Stimulated activated CD4-positive, alpha-beta T cell treated with anti-CD3 and anti-CD28 coated beads, Interleukin-4, amount 100 ng/mL, for 24 hours (primary cell): ENCODE measurements around the gene PARD3B.
A peak's percentile ranks its signal among the peaks of the same experiment; 100 is the strongest.

Experiments
- DNase-seq: peaks from one replicate; pipeline ENCODE4 v3.0.0-alpha.2; 2020

The PARD3B gene

GRCh38 chr2:204544961-204545860 is at the start of gene PARD3B:
Gene PARD3B, plus strand, starts transcription at chr2:204545475. Its CDS starts 525 bp downstream, at chr2:204546000.
- peak; percentile 12 for DNase-seq

- DNase-seq = no peak
Observed at GRCh38 chr2:204496779-204497178, 48.5 kb upstream of the PARD3B start.

GRCh38 chr2:204497855-204498254 is 47.4 kb upstream of the PARD3B start:
- no peak for DNase-seq

DNA sequence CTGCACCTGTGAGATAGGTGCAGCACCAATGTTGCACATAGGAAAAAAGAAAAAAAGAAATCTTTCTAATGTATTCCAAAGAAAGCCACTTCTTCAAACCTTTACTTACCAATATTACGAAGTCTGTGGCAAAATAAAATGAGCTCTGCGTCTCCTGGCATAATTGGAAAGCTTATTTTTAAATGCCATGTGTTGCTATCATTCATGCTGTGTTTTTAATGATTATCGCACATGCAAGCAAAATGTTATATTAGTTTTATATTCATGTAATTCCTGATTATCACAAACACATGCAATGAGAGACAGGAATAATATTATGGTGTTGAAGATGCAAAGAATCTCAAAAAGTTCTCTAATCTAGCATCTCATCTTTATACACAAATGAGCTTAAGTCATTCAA is 47.0 kb upstream of the PARD3B start:
- DNase-seq = no peak

DNA sequence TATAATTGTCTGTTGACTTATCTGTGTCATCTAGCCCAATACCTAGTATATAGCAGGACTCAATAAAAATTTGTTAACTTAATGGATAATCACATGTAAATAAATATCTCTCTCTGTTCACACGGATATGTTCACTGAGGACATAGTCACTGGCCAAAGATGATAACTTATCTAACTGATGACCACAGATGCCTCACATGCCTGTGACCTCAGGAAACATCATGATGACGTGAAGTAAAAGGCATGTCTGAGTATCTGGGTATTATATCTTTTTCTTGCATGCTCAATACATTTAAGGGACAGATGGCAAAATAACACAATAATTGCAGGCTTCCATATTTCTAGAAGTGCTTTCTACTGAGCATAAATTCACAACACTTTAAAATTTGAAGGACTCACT is 41.4 kb upstream of the PARD3B start:
- no peak for DNase-seq

GRCh38 chr2:204504594-204504993 is 40.7 kb upstream of the PARD3B start:
- no peak for DNase-seq

- DNase-seq = no peak
Observed at GRCh38 chr2:204505488-204505887, 39.8 kb upstream of the PARD3B start.

DNA sequence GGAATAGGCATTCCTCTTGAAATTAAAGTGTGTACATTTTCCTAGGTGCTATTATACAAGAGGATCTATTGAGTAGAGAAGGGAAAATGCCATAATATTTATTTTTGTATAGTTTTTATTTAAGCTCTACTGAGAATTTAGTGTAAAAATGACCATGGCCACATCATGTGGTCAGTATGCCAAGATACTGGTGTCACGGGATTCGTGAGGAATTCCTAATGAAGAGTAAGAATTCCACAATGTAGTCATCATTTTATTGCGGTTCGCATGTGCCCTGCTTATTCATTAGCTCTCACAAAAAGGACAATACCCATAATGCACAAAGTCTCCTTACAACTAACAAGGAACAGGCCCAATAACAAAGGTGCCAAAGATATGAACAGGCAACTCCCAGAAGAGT is 39.3 kb upstream of the PARD3B start:
- no peak for DNase-seq

- no peak for DNase-seq
Observed at GRCh38 chr2:204507636-204508035, 37.6 kb upstream of the PARD3B start.

DNA sequence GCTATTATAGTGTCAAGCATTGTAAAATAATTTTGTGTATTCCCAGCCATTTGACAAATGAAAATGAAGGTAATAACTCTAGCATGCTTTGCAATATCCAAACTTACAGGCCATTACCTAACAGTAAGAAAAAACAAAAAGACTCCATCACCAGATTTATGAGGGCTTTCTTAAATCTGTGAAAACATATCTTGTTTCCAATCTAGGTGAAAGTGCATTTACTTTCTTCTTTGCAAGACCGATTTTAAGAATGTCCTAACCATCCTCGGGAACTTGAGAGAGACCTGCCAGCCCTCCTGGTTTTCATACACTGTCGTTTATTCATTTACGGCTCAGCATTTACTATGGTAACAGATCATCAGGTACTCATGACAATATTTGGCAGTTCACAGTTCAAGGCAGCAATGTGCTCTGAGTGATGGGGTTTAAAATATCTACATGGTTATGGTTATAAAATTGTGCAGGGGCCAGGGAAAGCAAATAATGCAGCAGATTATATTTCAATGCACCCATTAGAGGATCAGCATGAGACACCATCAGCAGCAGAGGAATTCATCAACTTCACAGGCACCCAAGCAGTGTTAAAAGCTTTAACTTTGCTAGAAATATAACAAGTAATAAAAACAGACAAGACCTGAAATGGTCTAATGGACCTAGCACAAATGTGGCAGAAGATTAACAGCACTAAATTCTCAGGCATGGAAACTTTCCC is 34.4 kb upstream of the PARD3B start:
- no peak for DNase-seq

DNA sequence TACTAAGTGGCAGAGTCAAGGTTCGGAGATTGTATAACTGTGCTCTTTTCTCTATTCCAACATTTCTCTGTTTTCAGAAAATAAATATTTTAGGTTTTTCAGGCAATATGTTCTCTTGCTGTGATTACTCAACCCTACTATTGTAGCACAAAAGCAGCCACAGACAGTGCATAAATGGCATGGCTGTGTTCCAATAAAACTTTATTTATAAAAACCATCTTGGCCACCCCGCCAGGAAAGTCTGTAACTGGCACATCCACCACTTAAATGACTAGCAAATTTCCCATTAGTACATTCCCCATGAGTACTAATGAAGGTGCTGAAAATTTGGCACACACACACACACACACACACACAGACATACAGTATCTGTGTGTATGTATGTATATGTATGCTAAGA is 30.8 kb upstream of the PARD3B start:
- no peak for DNase-seq

- no peak for DNase-seq
Observed at GRCh38 chr2:204515416-204515815, 29.9 kb upstream of the PARD3B start.

- DNase-seq = no peak
Observed at GRCh38 chr2:204517154-204517553, 28.1 kb upstream of the PARD3B start.

GRCh38 chr2:204529795-204530463 is 15.3 kb upstream of the PARD3B start:
- no peak for DNase-seq

GRCh38 chr2:204530464-204530805 is 14.8 kb upstream of the PARD3B start:
- no peak for DNase-seq

DNA sequence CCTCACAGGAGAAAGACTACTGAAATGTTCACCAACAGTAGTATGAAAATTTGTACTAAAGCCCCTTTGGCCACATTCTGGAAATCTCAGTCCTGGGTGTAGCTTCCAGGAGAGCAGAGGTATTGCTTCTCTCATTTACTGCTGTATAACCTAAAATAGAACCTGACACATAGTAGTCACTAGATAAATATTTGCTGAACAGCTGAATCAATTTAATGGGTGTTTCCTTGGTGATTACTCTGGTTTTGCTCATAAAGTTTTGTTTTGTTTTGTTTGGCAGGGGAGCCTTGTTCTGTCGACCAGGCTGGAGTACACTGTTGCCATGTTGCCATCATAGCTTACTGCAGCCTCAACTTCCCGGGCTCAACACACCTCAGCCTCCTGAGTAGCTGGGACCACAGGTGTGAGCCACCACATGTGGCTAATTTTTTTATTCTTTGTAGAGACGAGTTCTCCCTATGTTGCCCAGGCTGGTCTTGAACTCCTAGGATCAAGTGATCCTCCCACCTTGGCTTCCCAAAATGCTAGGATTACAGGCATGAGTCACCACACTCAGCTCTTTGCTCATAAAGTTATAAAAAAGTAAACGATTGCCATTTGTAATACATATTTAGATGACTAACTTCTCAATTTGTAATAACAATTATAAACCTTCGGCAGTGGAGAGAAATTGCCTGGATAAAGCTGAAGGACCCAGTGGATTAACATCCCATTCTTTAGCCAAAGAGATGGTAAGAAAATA is 11.5 kb upstream of the PARD3B start:
- DNase-seq = no peak

- DNase-seq = no peak
Observed at GRCh38 chr2:204535356-204535755, 9.9 kb upstream of the PARD3B start.

DNA sequence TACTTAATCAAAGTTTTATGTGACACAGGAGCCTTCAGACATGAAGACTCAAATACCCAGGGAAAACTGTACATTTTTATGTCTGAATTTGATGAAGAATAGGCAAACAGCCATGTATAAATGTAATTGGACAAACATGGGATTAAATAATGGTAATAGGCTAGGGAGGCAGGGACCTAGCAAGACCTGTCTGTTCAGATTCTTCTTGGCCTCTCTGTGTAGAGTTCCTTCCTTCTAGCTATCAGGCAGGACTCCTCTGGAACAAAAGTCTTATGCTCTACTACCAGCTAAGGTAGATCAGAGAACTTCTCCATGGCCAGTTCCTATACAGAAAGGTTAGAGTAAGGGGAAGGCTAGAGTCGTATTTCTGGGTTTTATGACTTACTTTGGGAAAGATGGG is 9.5 kb upstream of the PARD3B start:
- DNase-seq = no peak

DNA sequence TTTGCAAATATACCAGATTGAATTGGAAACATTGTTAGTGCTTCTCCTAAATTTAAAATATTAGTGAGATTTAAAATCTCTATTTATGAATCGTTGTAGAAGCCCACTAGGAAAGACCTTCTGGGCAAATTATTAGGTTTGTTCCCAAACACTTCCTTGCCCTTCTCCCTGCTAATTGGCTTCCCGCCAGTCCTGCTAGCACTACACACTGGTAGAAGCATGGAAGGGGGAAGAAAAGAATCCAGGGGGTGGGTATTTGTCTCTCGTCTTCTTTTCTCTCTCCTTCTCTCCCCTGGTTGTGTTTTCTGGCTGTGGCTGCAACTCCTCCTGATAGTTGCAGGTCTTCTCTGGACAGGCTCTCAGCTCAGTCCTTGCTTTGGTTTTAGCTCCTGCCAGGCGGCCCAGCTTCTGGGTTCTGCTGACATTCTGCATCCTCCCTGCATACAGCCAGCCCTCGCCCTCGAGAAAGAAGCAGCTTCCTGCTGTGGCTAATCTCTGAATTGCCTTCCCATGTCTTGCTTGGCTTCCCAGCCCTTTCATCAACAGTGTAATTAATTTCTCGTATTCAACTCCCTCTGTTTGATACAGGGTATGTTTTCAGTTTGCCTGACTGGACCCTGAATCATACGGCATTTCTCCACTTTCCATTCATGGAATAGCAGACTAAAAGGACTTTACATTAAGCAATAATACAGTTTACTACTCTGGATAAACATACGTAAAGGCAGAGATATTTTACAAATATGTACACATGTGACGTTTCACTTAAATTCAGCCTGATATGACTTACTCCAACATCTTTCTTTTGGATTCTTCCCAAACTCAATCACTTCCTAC is 6.9 kb upstream of the PARD3B start:
- DNase-seq = no peak

GRCh38 chr2:204539019-204539385 is 6.3 kb upstream of the PARD3B start:
- DNase-seq = no peak

- DNase-seq = no peak
Observed at GRCh38 chr2:204541637-204542036, 3.6 kb upstream of the PARD3B start.

- DNase-seq = no peak
Observed at GRCh38 chr2:204542982-204543608, 2.2 kb upstream of the PARD3B start.
